Natural killer cell (primary cell): ENCODE measurements around the gene CMTM4. TPM values are rescaled to one million over a fixed set of nuclear protein-coding genes. Genes with fewer than 3 reads are reported as not detected.

ENCODE experiments used
- ATAC-seq, 3 donors: fragments of 150-1000 bp in 2 of 3; fragments of 200-7000 bp in 1 of 3; cut with Tn5 transposase; 1 replicate in 1 of 3; 2 replicates in 2 of 3; pipeline ENCODE4 v1.10.0; 2021; ENCODE audit warnings: mild to moderate bottlenecking in 2 of 3, moderate library complexity in 2 of 3
- DNase-seq, 2 donors: peaks; one replicate each; pipeline versions ENCODE4 v3.0.0 to v3.0.0-alpha.2; 2013 to 2021; ENCODE audit warnings: mixed read lengths in 1 of 2
- H3K27ac ChIP-seq: one replicate; pipeline ENCODE4 v1.5.1; 2013; ENCODE audit warnings: mild to moderate bottlenecking, low read length
- H3K27me3 ChIP-seq: one replicate; pipeline ENCODE4 v1.6.1; 2013; ENCODE audit warnings: low read length; ENCODE audit not compliant: control insufficient read depth, insufficient read depth
- H3K36me3 ChIP-seq: one replicate; pipeline ENCODE4 v1.6.1; 2013; ENCODE audit warnings: low read length; ENCODE audit not compliant: control insufficient read depth, insufficient read depth
- H3K4me1 ChIP-seq: one replicate; pipeline ENCODE4 v1.6.1; 2013; ENCODE audit warnings: low read length; ENCODE audit not compliant: control insufficient read depth, insufficient read depth
- H3K4me3 ChIP-seq: one replicate; pipeline ENCODE4 v1.5.1; 2013; ENCODE audit warnings: low read length
- H3K9me3 ChIP-seq: one replicate; pipeline ENCODE4 v1.6.1; 2013; ENCODE audit warnings: low read length; ENCODE audit not compliant: control insufficient read depth, insufficient read depth
- H3K27ac Mint-ChIP-seq, 2 donors: one replicate each; pipeline ENCODE4 v1.8.0; 2022; ENCODE audit warnings: mild to moderate bottlenecking in 2 of 2, mixed read lengths in 2 of 2, moderate library complexity in 1 of 2
- H3K27me3 Mint-ChIP-seq, 2 donors: one replicate each; pipeline ENCODE4 v1.8.0; 2022; ENCODE audit warnings: low read depth in 2 of 2, mixed read lengths in 2 of 2
- H3K36me3 Mint-ChIP-seq: one replicate; pipeline ENCODE4 v1.8.0; 2022; ENCODE audit warnings: mixed read lengths
- H3K4me1 Mint-ChIP-seq, 2 donors: one replicate each; pipeline ENCODE4 v1.8.0; 2022; ENCODE audit warnings: mixed read lengths in 2 of 2
- H3K4me3 Mint-ChIP-seq: one replicate; pipeline ENCODE4 v1.8.0; 2022; ENCODE audit warnings: mild to moderate bottlenecking, moderate library complexity, mixed read lengths
- H3K9me3 Mint-ChIP-seq, 2 donors: one replicate each; pipeline ENCODE4 v1.8.0; 2022; ENCODE audit warnings: mixed read lengths in 2 of 2
- WGBS: methylation state at CpG from one replicate; pipeline ENCODE4 v1.1.7; 2013; ENCODE audit warnings: missing lambda C conversion rate; ENCODE audit not compliant: insufficient coverage; 5-methylcytosine and 5-hydroxymethylcytosine counted together
- intact Hi-C: fragments of 100-400 bp; cut with micrococcal nuclease; formaldehyde crosslinking; loops from one replicate; pipeline ENCODE4 v1.14.2; 2022
- total RNA-seq, 4 donors: library from RNA; stranded (reverse); fragments of 120-200 nt in 1 of 4; gene quantifications; one replicate each; pipeline versions ENCODE4 v1.2.3 to v1.2.4, GENCODE V29; 2013 to 2022
- TF ChIP-seq, protein P1 (sequence below): fragments of 200-600 bp; IDR thresholded peaks from one replicate; pipeline ENCODE4 v1.8.0; 2022; ENCODE audit warnings: antibody characterized with exemption

The CMTM4 gene
- total RNA-seq, 3 donors from 2014 or later (not counting 1 experiment from before 2014, with no cell fraction given): 0.61 to 1.4 (median 0.85) TPM

DNA sequence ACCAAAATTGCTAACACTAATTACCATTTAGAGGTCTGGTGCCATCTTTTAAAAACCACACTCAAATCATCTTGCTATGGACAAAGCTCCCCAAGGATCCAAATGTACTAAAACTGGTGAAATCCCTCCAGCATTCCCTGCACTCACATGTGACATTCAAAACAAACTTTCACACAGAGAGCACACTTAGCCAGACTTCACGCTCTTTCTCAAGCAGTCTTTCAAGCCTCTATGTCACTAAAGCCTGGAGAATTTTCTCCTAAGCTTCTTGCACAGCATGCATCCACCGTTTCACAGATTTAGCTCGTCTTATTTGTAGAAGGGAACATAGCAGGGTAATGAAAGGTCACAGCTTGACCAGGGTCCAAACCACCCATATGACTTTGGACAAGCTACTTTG lies 72.8 kb downstream of the CMTM4 start:
- no peak overlapping the region for H3K27ac Mint-ChIP-seq

DNA sequence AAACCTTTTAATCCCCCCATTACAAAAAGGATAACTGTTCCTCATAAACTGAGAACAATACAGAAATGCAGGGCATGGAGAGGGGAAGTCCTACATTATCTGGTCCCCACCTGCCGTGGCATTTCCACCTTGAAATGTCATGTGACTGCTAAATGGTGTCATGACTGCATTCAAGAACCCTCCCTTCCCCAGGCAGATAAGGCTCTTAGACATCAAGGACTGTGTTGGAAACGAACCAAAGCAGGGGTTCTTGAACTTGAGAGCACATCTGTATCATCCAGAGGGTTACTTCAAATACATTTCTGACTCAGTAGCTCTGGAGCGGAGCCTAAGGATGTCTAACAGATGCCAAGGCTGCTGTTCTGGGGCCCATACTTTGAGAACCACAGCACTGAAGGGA lies 73.7 kb downstream of the CMTM4 start:
- no peak for DNase-seq
- no peaks in the 10 kb centered on the region for H3K27me3 ChIP-seq
- no peaks in the 10 kb centered on the region for H3K9me3 Mint-ChIP-seq
- H3K9me3 ChIP-seq: no peaks in the 10 kb centered on the region
- H3K4me1 Mint-ChIP-seq: no peaks in the 10 kb centered on the region
- H3K36me3 Mint-ChIP-seq: no peaks in the 10 kb centered on the region
- ATAC-seq: no peak
- intact Hi-C loops: no loop called here
- no peak overlapping the region for H3K4me3 ChIP-seq
- TF ChIP-seq, protein P1, sequence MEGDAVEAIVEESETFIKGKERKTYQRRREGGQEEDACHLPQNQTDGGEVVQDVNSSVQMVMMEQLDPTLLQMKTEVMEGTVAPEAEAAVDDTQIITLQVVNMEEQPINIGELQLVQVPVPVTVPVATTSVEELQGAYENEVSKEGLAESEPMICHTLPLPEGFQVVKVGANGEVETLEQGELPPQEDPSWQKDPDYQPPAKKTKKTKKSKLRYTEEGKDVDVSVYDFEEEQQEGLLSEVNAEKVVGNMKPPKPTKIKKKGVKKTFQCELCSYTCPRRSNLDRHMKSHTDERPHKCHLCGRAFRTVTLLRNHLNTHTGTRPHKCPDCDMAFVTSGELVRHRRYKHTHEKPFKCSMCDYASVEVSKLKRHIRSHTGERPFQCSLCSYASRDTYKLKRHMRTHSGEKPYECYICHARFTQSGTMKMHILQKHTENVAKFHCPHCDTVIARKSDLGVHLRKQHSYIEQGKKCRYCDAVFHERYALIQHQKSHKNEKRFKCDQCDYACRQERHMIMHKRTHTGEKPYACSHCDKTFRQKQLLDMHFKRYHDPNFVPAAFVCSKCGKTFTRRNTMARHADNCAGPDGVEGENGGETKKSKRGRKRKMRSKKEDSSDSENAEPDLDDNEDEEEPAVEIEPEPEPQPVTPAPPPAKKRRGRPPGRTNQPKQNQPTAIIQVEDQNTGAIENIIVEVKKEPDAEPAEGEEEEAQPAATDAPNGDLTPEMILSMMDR: no peak
- H3K27me3 Mint-ChIP-seq: no peaks in the 10 kb centered on the region
- H3K27ac ChIP-seq: no peak overlapping the region
- 65% methylated on average over 3 of the region's 3 CpGs for WGBS
- no peak overlapping the region for H3K4me3 Mint-ChIP-seq
- H3K27ac Mint-ChIP-seq: no peak overlapping the region
- H3K4me1 ChIP-seq: no peaks in the 10 kb centered on the region
- H3K36me3 ChIP-seq: no peaks in the 10 kb centered on the region

More for the DNA sequence above, 72.8 kb downstream of the CMTM4 start:
- no peaks in the 10 kb centered on the region for H3K36me3 ChIP-seq
- no peak overlapping the region for H3K27ac ChIP-seq
- no peaks in the 10 kb centered on the region for H3K4me1 Mint-ChIP-seq
- no peak for DNase-seq
- no peaks in the 10 kb centered on the region for H3K9me3 ChIP-seq
- H3K4me1 ChIP-seq: no peaks in the 10 kb centered on the region
- ATAC-seq: no peak
- TF ChIP-seq, protein P1: no peak
- intact Hi-C loops: no loop called here
- no peaks in the 10 kb centered on the region for H3K27me3 ChIP-seq
- H3K36me3 Mint-ChIP-seq: no peaks in the 10 kb centered on the region
- H3K4me3 Mint-ChIP-seq: no peak overlapping the region
- H3K9me3 Mint-ChIP-seq: no peaks in the 10 kb centered on the region
- no peak overlapping the region for H3K4me3 ChIP-seq
- H3K27me3 Mint-ChIP-seq: no peaks in the 10 kb centered on the region
- WGBS: 91% methylated on average over 3 of the region's 3 CpGs

DNA sequence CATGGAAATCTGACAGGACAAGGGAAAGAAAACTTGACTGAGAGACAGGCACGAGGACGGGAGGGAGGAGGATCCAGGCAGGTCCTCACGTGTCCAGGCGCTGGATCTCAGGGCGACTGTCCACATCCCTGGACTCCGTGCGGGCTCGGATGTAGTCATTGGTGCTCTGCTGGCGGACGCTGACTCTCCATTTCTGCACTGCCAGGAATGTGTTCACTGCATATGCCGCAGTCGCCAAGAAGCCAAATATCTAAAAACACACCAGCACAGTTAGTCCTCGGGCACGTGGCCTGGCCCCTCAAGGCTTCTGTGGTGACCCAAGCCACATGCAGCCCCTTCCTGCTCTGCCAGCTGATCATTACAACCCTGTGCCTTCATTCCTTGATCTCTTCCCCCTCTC lies 74.6 kb downstream of the CMTM4 start:
- Histone ChIP-seq H3K27me3 (no peaks in the 10 kb centered on the region), H3K9me3 (no peaks in the 10 kb centered on the region), H3K4me1 (no peaks in the 10 kb centered on the region), H3K36me3 (no peaks in the 10 kb centered on the region), H3K4me3 (no peak overlapping the region), H3K27ac (no peak overlapping the region)
- no peaks in the 10 kb centered on the region for H3K27me3 Mint-ChIP-seq
- H3K27ac Mint-ChIP-seq: no peak overlapping the region
- no peak for DNase-seq
- WGBS: 95% methylated on average over 14 of the region's 14 CpGs
- no peaks in the 10 kb centered on the region for H3K9me3 Mint-ChIP-seq
- no peak overlapping the region for H3K4me3 Mint-ChIP-seq
- no peak for ATAC-seq
- H3K36me3 Mint-ChIP-seq: no peaks in the 10 kb centered on the region
- H3K4me1 Mint-ChIP-seq: no peaks in the 10 kb centered on the region
- intact Hi-C loops: no loop called here
- TF ChIP-seq, protein P1: no peak

DNA sequence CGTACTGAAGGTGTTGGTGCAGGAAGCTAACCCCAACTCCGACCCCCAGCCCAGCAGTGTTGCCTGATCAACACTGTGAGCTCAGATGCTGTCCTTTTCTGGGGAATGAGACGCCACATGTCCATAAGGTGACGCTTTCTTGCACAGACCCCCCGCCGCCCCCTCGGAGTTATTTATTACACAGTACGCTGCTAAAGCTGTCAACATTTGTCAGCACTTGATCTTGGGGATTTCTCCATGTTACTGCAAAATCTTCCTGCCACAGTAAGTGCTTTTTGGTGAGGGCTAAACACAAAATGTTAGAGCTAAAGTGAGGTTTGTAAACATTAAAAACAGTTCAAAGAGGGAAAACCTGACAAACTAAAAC lies 76.1 kb downstream of the CMTM4 start:
- ATAC-seq: no peak
- Mint-ChIP-seq H3K27ac (no peak overlapping the region), H3K36me3 (no peaks in the 10 kb centered on the region), H3K4me1 (no peaks in the 10 kb centered on the region), H3K4me3 (no peak overlapping the region), H3K9me3 (no peaks in the 10 kb centered on the region), H3K27me3 (no peaks in the 10 kb centered on the region)
- no peak overlapping the region for H3K27ac ChIP-seq
- H3K36me3 ChIP-seq: no peaks in the 10 kb centered on the region
- intact Hi-C loops: no loop called here
- H3K27me3 ChIP-seq: no peaks in the 10 kb centered on the region
- H3K9me3 ChIP-seq: no peaks in the 10 kb centered on the region
- 95% methylated on average over 8 of the region's 8 CpGs for WGBS
- DNase-seq: no peak
- TF ChIP-seq, protein P1: no peak
- no peaks in the 10 kb centered on the region for H3K4me1 ChIP-seq
- H3K4me3 ChIP-seq: no peak overlapping the region
